K562 treated with DMSO at 1 percent for 12 hours (cell line): ENCODE data around the gene SCEL. TPM values are rescaled to one million over a fixed set of nuclear protein-coding genes. Genes with fewer than 3 reads are reported as not detected.

Experiments
- total RNA-seq: library from RNA; unstranded; fragments of 300-600 nt; gene quantifications from 2 replicates; pipeline ENCODE4 v1.2.3, GENCODE V29; 2022; ENCODE audit not compliant: insufficient read depth

SCEL gene, protein sequence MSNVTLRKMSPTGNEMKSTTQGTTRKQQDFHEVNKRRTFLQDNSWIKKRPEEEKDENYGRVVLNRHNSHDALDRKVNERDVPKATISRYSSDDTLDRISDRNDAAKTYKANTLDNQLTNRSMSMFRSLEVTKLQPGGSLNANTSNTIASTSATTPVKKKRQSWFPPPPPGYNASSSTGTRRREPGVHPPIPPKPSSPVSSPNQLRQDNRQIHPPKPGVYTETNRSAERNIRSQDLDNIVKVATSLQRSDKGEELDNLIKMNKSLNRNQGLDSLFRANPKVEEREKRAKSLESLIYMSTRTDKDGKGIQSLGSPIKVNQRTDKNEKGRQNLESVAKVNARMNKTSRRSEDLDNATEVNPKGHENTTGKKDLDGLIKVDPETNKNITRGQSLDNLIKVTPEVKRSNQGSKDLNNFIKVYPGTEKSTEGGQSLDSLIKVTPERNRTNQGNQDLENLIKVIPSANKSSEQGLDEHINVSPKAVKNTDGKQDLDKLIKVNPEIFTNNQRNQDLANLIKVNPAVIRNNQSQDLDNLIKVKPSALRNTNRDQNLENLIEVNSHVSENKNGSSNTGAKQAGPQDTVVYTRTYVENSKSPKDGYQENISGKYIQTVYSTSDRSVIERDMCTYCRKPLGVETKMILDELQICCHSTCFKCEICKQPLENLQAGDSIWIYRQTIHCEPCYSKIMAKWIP
- not detected in 2 replicates for total RNA-seq

GRCh38 chr13:77535448-77535847 is at the start of gene SCEL:
TSS of gene SCEL (plus strand) at chr13:77535706. CDS start at chr13:77555876, 20,170 bp downstream.

Other genes with a start within 250 kb of the SCEL start
- 10.8 and 28.7 TPM in 2 replicates for gene MYCBP2, start 208.6 kb upstream of the SCEL start, total RNA-seq
- not detected in 2 replicates for gene SLAIN1, start 162.0 kb downstream of the SCEL start, total RNA-seq